Epithelial cell of esophagus (primary cell): ENCODE measurements around the gene CITED4.

Source experiments
- DNase-seq: peaks from one replicate; pipeline ENCODE4 v3.0.0; 2010; ENCODE audit warnings: low read depth
- H3K4me3 ChIP-seq: 2 replicates; pipeline ENCODE4 v1.5.1; 2011; ENCODE audit warnings: mild to moderate bottlenecking, low read length, control low read depth
- TF ChIP-seq, protein P1 (sequence below): IDR thresholded peaks from 2 replicates; pipeline ENCODE4 v1.5.1; 2011; ENCODE audit warnings: low read depth, mild to moderate bottlenecking, low read length, control low read depth, inconsistent platforms; ENCODE audit not compliant: insufficient read depth; ENCODE audit errors: missing control alignments

CITED4 gene

DNA sequence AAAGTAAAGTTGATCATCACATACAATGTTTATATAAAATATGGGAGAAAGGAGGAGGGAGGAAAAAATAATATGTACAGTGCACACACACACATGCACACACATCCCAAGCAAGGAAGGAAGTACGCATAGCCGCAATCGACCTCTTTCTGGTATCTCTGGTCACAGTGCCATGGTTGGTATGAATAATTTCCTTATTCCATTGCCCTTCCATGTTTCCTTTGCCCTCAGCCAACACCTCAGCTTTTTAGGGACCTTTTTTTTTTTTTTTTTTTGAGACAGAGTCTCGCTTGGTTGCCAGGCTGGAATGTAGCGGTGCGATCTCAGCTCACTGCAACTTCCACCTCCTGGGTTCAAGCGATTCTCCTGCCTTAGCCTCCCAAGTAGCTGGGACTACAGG, 20.6 kb downstream of the CITED4 start:
- TF ChIP-seq, protein P1, sequence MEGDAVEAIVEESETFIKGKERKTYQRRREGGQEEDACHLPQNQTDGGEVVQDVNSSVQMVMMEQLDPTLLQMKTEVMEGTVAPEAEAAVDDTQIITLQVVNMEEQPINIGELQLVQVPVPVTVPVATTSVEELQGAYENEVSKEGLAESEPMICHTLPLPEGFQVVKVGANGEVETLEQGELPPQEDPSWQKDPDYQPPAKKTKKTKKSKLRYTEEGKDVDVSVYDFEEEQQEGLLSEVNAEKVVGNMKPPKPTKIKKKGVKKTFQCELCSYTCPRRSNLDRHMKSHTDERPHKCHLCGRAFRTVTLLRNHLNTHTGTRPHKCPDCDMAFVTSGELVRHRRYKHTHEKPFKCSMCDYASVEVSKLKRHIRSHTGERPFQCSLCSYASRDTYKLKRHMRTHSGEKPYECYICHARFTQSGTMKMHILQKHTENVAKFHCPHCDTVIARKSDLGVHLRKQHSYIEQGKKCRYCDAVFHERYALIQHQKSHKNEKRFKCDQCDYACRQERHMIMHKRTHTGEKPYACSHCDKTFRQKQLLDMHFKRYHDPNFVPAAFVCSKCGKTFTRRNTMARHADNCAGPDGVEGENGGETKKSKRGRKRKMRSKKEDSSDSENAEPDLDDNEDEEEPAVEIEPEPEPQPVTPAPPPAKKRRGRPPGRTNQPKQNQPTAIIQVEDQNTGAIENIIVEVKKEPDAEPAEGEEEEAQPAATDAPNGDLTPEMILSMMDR = no peak
- H3K4me3 ChIP-seq = no peak overlapping the region

DNA sequence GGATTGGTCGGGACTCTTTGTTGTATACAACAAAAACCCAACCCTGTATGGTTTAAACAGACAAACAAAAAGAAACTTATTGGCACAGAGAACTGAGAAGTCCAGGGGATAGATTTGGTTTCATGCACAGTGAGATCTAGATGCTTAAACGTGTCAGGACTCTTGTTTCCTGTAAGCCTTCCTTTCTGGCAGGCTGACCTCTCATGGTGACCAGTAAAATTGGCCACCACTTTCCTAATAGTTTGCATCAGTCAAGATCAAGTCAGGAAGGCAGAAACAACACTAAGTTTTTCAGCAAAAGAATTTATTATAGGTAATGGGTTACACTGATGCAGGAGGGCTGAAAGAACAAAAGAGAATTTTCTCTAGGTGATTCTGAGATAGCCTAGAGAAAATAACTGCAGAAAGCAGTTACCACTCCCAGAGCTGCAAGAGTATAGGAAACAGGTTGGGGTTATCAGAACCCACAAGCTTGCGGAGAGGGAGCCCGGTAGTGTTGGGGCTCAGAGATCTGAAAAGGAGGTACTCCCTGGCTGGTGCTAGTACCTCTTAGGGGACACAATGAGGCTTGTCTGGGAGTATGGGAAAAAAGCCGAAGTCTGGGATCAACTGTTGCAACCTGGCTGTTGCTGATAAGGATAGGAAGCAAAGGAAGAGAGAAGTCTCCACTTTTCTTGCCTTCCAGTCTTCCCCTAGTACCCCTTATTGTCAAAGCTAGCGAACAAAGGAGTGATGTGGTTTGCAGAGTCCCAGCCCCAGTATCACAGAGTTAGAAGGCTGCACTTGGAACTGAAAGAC, 21.4 kb downstream of the CITED4 start:
- no peak for DNase-seq
- H3K4me3 ChIP-seq = no peak overlapping the region
- TF ChIP-seq, protein P1 = no peak

More for the DNA sequence above, 20.6 kb downstream of the CITED4 start:
- no peak for DNase-seq

- H3K4me3 ChIP-seq = no peak overlapping the region
- TF ChIP-seq, protein P1 = no peak
- DNase-seq = no peak
Measured at GRCh38 chr1:40839943-40840335, 22.2 kb downstream of the CITED4 start.

DNA sequence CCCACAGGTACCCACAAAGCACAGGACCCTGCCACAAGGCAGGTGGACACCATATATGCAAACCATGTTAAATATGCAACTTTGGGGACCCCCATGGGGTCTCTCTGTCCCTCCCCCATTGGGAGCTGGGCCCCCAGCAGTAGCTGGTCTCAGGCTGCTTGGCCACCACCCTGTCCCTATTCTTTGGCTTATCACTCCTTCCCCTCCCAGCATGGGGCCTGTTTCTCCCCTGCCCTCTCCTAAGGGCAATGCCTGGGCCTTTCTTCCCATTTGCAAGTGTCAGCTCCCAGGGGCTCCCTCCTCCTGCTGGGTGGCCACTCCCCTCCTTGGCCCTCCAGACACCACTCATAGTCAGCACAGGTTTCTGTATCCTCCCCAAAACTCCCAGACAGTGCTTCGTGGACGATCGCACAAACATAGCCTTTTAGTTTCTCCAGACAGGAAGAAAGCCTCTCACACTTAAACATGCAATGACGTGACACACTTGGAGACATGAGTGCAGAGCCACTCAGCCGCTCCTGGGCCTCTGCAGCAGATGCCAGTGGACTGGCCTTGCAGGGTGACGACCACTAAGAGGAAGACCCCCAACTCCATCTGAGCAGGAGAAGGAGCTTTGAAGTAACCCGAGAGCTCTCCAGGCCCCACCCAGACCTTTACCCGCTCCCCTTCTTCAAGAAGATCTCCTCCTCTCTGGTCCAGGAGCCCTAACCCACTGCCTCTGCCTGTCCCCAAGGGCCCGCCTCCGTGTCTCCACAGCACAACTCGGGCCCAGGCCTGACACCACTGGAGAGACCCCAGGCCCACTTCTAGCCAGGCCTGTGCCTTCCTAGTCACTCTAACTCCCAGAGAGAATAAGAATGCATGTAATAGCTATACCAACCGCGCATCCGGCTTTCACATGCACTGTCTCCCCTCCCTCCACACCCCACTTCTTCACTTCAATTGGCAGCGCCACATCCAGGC, 22.9 kb downstream of the CITED4 start:
- DNase-seq = no peak
- H3K4me3 ChIP-seq = no peak overlapping the region
- TF ChIP-seq, protein P1 = no peak

GRCh38 chr1:40838045-40838979, 23.9 kb downstream of the CITED4 start:
- TF ChIP-seq, protein P1 = no peak
- H3K4me3 ChIP-seq = no peak overlapping the region
- DNase-seq = no peak

DNA sequence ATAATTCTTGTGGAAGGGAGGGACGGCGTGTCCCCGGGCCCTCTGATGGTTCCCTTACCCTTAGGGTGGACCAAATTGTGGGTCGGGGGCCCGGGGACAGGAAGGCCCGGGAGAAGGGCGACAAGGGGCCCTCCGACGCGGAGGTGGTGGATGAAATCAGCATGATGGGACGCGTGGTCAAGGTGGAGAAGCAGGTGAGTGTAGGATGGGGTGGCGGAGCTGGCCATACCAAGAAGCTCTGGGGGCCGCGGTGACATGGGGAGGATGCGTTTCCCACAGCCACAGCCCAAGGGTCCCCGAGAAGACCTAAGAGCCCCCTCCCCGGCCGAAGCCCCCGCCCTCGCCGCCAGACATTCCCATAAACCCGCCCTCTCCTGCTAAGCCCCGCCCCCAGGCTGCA, 24.6 kb downstream of the CITED4 start:
- DNase-seq = no peak
- TF ChIP-seq, protein P1 = no peak
- H3K4me3 ChIP-seq = no peak overlapping the region
